BLaER1 (cell line): ENCODE results near the gene KRT25.

ENCODE experiments used
- H3K27ac ChIP-seq: shearing (Covaris generic); formaldehyde crosslinking; 2 replicates; pipeline ENCODE4 v1.8.1; 2022
- H3K27me3 ChIP-seq: shearing (Covaris generic); formaldehyde crosslinking; 2 replicates; pipeline ENCODE4 v1.8.1; 2022
- H3K36me3 ChIP-seq: shearing (Covaris generic); formaldehyde crosslinking; 2 replicates; pipeline ENCODE4 v1.8.1; 2022
- H3K4me1 ChIP-seq: shearing (Covaris generic); formaldehyde crosslinking; 2 replicates; pipeline ENCODE4 v1.8.1; 2022
- H3K4me2 ChIP-seq: shearing (Covaris generic); formaldehyde crosslinking; 2 replicates; pipeline ENCODE4 v1.8.1; 2022
- H3K4me3 ChIP-seq: shearing (Covaris generic); formaldehyde crosslinking; 2 replicates; pipeline ENCODE4 v1.8.1; 2022
- H3K9ac ChIP-seq: shearing (Covaris generic); formaldehyde crosslinking; 2 replicates; pipeline ENCODE4 v1.8.1; 2022
- H3K9me3 ChIP-seq: shearing (Covaris generic); formaldehyde crosslinking; 2 replicates; pipeline ENCODE4 v1.8.1; 2022
- H4K20me1 ChIP-seq: shearing (Covaris generic); formaldehyde crosslinking; 2 replicates; pipeline ENCODE4 v1.8.1; 2022
- Cebpa-rat ChIP-seq: shearing (Covaris generic); IDR thresholded peaks from 2 replicates; pipeline ENCODE4 v1.8.1; 2022

The KRT25 gene

GRCh38 chr17:40755231-40755630, at the start of gene KRT25:
Gene KRT25, minus strand, starts transcription at chr17:40755331. Its CDS starts 60 bp downstream, at chr17:40755271.
- TF ChIP-seq Cebpa-rat: no peak
- no peaks in the 10 kb centered on the region for H3K4me1 ChIP-seq

GRCh38 chr17:40803617-40804082, 48.5 kb upstream of the KRT25 start:
- Histone ChIP-seq H3K27me3 (no peaks in the 10 kb centered on the region; the same call in 1 of the 2 replicates), H3K9me3 (no peaks in the 10 kb centered on the region), H3K4me3 (no peak overlapping the region), H3K4me1 (no peaks in the 10 kb centered on the region), H4K20me1 (no peaks in the 10 kb centered on the region), H3K9ac (no peak overlapping the region), H3K27ac (no peak overlapping the region), H3K36me3 (no peaks in the 10 kb centered on the region), H3K4me2 (no peak overlapping the region)
- no peak for TF ChIP-seq Cebpa-rat

More at GRCh38 chr17:40755231-40755630, at the start of gene KRT25:
- no peak within 1 kb of the TSS for H3K9ac ChIP-seq
- H3K9me3 ChIP-seq: peaks cover 9% of the 10 kb centered on the region
- no peaks in the 10 kb centered on the region for H4K20me1 ChIP-seq
- H3K27ac ChIP-seq: no peak within 1 kb of the TSS
- H3K4me2 ChIP-seq: no peak within 1 kb of the TSS
- H3K4me3 ChIP-seq: no peak within 1 kb of the TSS
- no peaks in the 10 kb centered on the region for H3K36me3 ChIP-seq
- H3K27me3 ChIP-seq: no peaks in the 10 kb centered on the region

- Histone ChIP-seq H3K9me3 (no peaks in the 10 kb centered on the region), H3K27me3 (no peaks in the 10 kb centered on the region), H3K4me1 (no peaks in the 10 kb centered on the region), H3K4me3 (no peak overlapping the region), H3K9ac (no peak overlapping the region), H3K27ac (no peak overlapping the region), H3K36me3 (no peaks in the 10 kb centered on the region), H3K4me2 (no peak overlapping the region), H4K20me1 (no peaks in the 10 kb centered on the region)
- TF ChIP-seq Cebpa-rat: no peak
Observed at GRCh38 chr17:40801157-40801556, 46.0 kb upstream of the KRT25 start.

- Histone ChIP-seq H3K27ac (no peak overlapping the region), H3K27me3 (no peaks in the 10 kb centered on the region), H4K20me1 (no peaks in the 10 kb centered on the region), H3K4me3 (no peak overlapping the region), H3K4me1 (no peaks in the 10 kb centered on the region), H3K9ac (no peak overlapping the region), H3K4me2 (no peak overlapping the region), H3K36me3 (no peaks in the 10 kb centered on the region), H3K9me3 (no peaks in the 10 kb centered on the region)
- TF ChIP-seq Cebpa-rat: no peak
Observed at GRCh38 chr17:40800381-40800780, 45.2 kb upstream of the KRT25 start.

GRCh38 chr17:40799859-40800258, 44.7 kb upstream of the KRT25 start, which contains the start of gene KRT28:
Gene KRT28, minus strand, starts transcription at chr17:40799959. Its CDS starts 66 bp downstream, at chr17:40799893.
- Histone ChIP-seq H3K4me3 (no peak within 1 kb of the TSS), H3K27me3 (no peaks in the 10 kb centered on the region), H3K27ac (no peak within 1 kb of the TSS), H3K9me3 (no peaks in the 10 kb centered on the region), H3K36me3 (no peaks in the 10 kb centered on the region), H3K9ac (no peak within 1 kb of the TSS), H3K4me2 (no peak within 1 kb of the TSS), H3K4me1 (no peaks in the 10 kb centered on the region), H4K20me1 (no peaks in the 10 kb centered on the region)
- TF ChIP-seq Cebpa-rat: no peak

GRCh38 chr17:40796846-40797245, 41.7 kb upstream of the KRT25 start:
- Histone ChIP-seq H3K9me3 (no peaks in the 10 kb centered on the region), H3K36me3 (no peaks in the 10 kb centered on the region), H4K20me1 (no peaks in the 10 kb centered on the region), H3K4me1 (no peaks in the 10 kb centered on the region), H3K27ac (no peak overlapping the region), H3K9ac (no peak overlapping the region), H3K4me3 (no peak overlapping the region), H3K4me2 (no peak overlapping the region), H3K27me3 (no peaks in the 10 kb centered on the region)
- no peak for TF ChIP-seq Cebpa-rat

- H3K36me3 ChIP-seq: no peaks in the 10 kb centered on the region
- no peak overlapping the region for H3K4me2 ChIP-seq
- H3K4me3 ChIP-seq: no peak overlapping the region
- no peaks in the 10 kb centered on the region for H3K4me1 ChIP-seq
- TF ChIP-seq Cebpa-rat: no peak
- H3K27ac ChIP-seq: no peak overlapping the region
- H3K9ac ChIP-seq: no peak overlapping the region
- no peaks in the 10 kb centered on the region for H3K27me3 ChIP-seq
- H3K9me3 ChIP-seq: no peaks in the 10 kb centered on the region
- H4K20me1 ChIP-seq: no peaks in the 10 kb centered on the region
Observed at GRCh38 chr17:40795019-40795667, 40.0 kb upstream of the KRT25 start.

- Histone ChIP-seq H3K4me1 (no peaks in the 10 kb centered on the region; the same call in 1 of the 2 replicates), H3K9ac (no peak overlapping the region), H3K4me3 (no peak overlapping the region), H3K27ac (no peak overlapping the region), H3K36me3 (no peaks in the 10 kb centered on the region), H3K27me3 (no peaks in the 10 kb centered on the region), H3K4me2 (no peak overlapping the region), H3K9me3 (no peaks in the 10 kb centered on the region), H4K20me1 (no peaks in the 10 kb centered on the region)
- no peak for TF ChIP-seq Cebpa-rat
Observed at GRCh38 chr17:40794466-40794865, 39.3 kb upstream of the KRT25 start.

GRCh38 chr17:40793832-40794231, 38.7 kb upstream of the KRT25 start:
- no peak overlapping the region for H3K27ac ChIP-seq
- no peak overlapping the region for H3K4me2 ChIP-seq
- no peaks in the 10 kb centered on the region for H3K27me3 ChIP-seq
- TF ChIP-seq Cebpa-rat: no peak
- no peaks in the 10 kb centered on the region for H3K36me3 ChIP-seq
- peaks cover 6% of the 10 kb centered on the region for H3K4me1 ChIP-seq
- no peaks in the 10 kb centered on the region for H4K20me1 ChIP-seq
- no peak overlapping the region for H3K4me3 ChIP-seq
- H3K9ac ChIP-seq: no peak overlapping the region
- no peaks in the 10 kb centered on the region for H3K9me3 ChIP-seq

GRCh38 chr17:40791787-40792436, 36.8 kb upstream of the KRT25 start:
- Histone ChIP-seq H3K4me1 (peaks cover 19% of the 10 kb centered on the region), H3K9ac (no peak overlapping the region), H4K20me1 (no peaks in the 10 kb centered on the region), H3K4me3 (no peak overlapping the region), H3K27me3 (no peaks in the 10 kb centered on the region), H3K4me2 (no peak overlapping the region), H3K36me3 (no peaks in the 10 kb centered on the region), H3K9me3 (no peaks in the 10 kb centered on the region), H3K27ac (no peak overlapping the region)
- TF ChIP-seq Cebpa-rat: no peak
